ENCODE results near the gene CACNA1C. TPM values are rescaled to one million over a fixed set of nuclear protein-coding genes. Genes with fewer than 3 reads are reported as not detected.
"Not testable (repeated sequence)": the region's sequence is repeated elsewhere in the genome, so short reads cannot be mapped to it uniquely, and the experiment has no call there.

The CACNA1C gene
- total RNA-seq, 2 donors from 2014 or later = 0.06 TPM; not detected in 1

DNA sequence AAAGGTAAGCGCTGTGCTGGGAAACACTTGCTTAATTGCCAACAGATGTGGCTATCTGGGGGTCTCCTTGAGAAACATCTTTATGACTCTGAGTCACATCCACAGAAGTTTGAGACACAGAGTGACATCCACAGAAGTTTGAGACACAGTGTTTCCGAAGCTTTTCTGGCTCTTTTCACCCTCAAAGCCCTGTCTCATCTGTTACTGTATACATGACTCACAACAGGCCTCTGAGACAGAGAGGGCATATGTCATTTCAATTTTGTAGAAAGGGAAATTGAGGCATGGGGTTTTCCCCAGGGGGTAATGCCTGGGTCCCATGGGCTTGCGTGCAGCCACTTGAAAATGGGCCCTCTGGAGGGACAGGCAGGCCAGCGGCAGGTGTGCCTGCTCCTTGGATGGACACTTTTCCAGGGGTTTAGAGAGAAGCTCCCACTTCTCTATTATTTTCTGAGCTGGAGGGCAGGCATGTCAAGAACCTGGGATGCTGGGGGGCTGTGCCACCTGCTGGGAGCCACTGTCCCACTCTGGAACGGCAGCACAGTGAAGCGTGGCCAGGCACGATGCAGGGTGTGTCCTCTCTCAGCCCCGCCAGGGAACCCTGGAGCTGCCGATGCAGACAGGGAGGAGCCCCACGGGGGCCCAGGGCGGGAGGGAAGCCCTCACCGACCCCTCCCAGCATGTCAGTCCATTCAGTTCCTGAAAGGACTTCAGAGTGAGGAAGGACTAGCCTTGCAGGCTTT lies 630.7 kb downstream of the CACNA1C start:
- Mint-ChIP-seq H3K27ac (peak overlapping the region in 1 of 2 donors; percentile 64), H3K9me3 (peaks cover 4% of the 10 kb centered on the region), H3K4me3 (no peak overlapping the region), H3K36me3 (peaks cover 6% of the 10 kb centered on the region), H3K4me1 (ENCODE audit: low read depth in 2 of 2) (peaks cover 6 to 10% of the 10 kb centered on the region in 2 donors), H3K27me3 (no peaks in the 10 kb centered on the region)
- ATAC-seq (no peak), DNase-seq (ENCODE audit: low spot score) (no peak)

DNA sequence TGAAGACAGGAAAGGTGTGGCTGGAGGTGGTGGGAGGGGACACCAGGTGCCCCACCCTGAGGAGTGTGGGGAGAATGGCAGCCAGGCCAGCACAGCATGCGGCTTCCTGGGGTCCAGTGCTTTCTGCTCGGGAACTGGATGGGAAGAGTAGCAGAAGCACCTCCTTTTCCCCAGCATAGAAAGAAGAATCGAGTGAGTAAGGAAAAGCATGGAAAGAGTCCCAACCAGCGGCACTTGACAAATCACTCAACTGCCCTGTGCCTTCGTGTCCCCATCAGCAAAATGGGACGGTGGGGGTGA lies 631.2 kb downstream of the CACNA1C start:
- H3K36me3 Mint-ChIP-seq; H3K4me3 Mint-ChIP-seq; H3K9me3 Mint-ChIP-seq; H3K27ac Mint-ChIP-seq; H3K27me3 Mint-ChIP-seq; DNase-seq (ENCODE audit: low spot score); ATAC-seq: not testable (repeated sequence)
- H3K4me1 Mint-ChIP-seq (ENCODE audit: low read depth in 2 of 2) = peaks cover 6 to 10% of the 10 kb centered on the region in 2 donors

DNA sequence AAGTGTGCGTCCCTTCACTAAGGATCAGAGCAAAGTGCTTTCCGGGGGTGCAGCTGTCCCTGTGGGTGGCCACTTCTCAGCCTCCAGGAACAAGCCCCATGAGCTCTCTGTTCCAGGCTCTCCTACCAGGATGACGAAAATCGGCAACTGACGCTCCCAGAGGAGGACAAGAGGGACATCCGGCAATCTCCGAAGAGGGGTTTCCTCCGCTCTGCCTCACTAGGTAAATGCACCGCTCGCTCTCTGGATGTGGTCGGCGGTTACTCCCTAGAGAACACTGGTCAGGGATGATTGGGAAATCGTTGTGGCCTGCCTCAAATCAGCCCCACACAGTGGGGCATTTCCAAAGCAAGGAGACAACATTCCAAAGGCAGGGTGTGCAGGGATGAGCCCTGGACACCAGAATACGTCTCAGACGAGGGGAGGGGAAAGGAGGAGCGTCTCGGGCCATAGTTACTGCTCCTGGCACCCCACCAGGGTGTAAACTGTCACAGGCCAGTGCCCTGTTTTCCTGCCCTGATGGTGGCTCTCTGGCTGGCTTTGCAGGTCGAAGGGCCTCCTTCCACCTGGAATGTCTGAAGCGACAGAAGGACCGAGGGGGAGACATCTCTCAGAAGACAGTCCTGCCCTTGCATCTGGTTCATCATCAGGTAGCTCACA lies 633.0 kb downstream of the CACNA1C start:
- not testable (repeated sequence) for H3K27me3 Mint-ChIP-seq; H3K36me3 Mint-ChIP-seq; H3K9me3 Mint-ChIP-seq; DNase-seq (ENCODE audit: low spot score); H3K4me3 Mint-ChIP-seq; ATAC-seq; H3K27ac Mint-ChIP-seq
- H3K4me1 Mint-ChIP-seq (ENCODE audit: low read depth in 2 of 2) = peaks cover 16 to 18% of the 10 kb centered on the region in 2 donors

DNA sequence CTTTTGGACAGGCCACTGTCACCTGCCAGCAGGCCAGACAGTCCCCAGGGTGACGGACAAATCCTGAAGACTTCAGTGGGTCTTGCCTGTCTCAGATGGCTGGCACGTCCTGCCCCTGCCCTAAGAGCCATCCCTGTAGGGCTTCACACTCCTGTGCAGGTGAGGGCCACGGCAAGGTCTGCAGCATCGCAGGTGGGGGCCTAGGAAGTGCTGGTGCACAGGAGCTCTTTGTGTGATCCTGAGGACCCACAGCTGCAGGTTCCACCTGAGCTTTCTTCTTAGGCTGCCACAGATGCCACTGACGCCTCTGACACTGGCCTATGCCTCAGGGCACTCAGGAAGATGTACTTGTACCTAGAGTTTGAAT lies 633.5 kb downstream of the CACNA1C start:
- Mint-ChIP-seq H3K27ac (no peak overlapping the region), H3K9me3 (peaks cover 4% of the 10 kb centered on the region), H3K4me3 (no peak overlapping the region), H3K27me3 (no peaks in the 10 kb centered on the region), H3K4me1 (ENCODE audit: low read depth in 2 of 2) (peaks cover 18 to 20% of the 10 kb centered on the region in 2 donors), H3K36me3 (peaks cover 6% of the 10 kb centered on the region)
- no peak for ATAC-seq
- DNase-seq (ENCODE audit: low spot score) = no peak

DNA sequence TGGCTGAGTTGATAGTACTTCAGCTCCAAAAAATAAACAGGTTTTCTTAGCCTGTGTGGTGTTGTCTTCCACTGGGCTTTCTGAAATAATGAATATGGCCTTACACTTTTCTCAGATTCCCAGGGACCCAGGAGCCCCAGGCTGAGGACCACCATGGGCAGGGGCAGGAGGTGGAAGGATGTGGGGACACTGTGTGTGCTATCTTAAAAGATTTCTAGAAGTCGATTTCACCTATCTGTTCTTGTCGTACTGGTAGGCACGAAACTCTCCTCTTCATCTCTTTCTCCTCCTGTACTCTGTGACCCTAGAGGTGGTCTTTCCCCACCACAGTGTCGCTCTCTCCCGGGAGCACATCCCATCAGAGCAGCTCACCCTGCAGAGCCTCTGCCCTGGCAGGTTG lies 634.3 kb downstream of the CACNA1C start:
- H3K36me3 Mint-ChIP-seq = peaks cover 6% of the 10 kb centered on the region
- no peak for DNase-seq (ENCODE audit: low spot score)
- H3K4me3 Mint-ChIP-seq = no peak overlapping the region
- peaks cover 4% of the 10 kb centered on the region for H3K9me3 Mint-ChIP-seq
- ATAC-seq = no peak
- no peak overlapping the region for H3K27ac Mint-ChIP-seq
- H3K27me3 Mint-ChIP-seq = no peaks in the 10 kb centered on the region
- peaks cover 22 to 24% of the 10 kb centered on the region in 2 donors for H3K4me1 Mint-ChIP-seq (ENCODE audit: low read depth in 2 of 2)

DNA sequence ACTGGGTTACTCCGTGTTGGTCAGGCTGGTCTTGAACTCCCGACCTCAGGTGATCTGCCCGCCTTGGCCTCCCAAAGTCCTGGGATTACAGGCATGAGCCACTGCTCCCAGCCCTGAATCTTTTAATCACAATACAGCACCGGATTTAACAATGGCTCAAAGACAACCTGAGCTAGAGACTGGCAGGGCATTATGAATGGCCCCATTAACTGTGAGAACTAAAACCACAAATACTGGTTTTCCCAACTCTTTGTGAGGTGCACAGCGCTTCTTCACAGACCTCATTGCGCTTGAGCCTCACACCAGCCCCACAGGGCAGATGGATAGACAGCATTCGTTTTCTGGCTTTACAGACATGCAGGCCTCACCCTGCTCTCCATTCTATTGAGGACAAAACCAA lies 634.9 kb downstream of the CACNA1C start:
- Mint-ChIP-seq H3K9me3 (peaks cover 2% of the 10 kb centered on the region), H3K27me3 (no peaks in the 10 kb centered on the region), H3K27ac (no peak overlapping the region), H3K36me3 (peaks cover 3% of the 10 kb centered on the region), H3K4me3 (no peak overlapping the region), H3K4me1 (ENCODE audit: low read depth in 2 of 2) (peaks cover 23% of the 10 kb centered on the region in 2 donors)
- DNase-seq (ENCODE audit: low spot score) = no peak
- no peak for ATAC-seq

DNA sequence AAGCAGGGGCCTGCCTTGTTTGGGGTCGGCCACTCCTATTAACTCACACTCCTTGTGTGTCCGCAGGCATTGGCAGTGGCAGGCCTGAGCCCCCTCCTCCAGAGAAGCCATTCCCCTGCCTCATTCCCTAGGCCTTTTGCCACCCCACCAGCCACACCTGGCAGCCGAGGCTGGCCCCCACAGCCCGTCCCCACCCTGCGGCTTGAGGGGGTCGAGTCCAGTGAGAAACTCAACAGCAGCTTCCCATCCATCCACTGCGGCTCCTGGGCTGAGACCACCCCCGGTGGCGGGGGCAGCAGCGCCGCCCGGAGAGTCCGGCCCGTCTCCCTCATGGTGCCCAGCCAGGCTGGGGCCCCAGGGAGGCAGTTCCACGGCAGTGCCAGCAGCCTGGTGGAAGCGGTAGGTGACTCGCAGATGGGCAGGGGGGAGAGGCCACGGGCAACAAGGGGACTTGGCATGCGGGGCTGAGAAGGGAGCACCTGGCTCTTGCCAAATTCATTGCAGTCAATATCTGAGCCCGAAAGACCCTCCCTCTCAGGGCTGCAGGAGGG lies 635.7 kb downstream of the CACNA1C start:
- DNase-seq (ENCODE audit: low spot score) (no peak), ATAC-seq (no peak)
- Mint-ChIP-seq H3K36me3 (no peaks in the 10 kb centered on the region), H3K27ac (no peak overlapping the region), H3K4me3 (no peak overlapping the region), H3K4me1 (ENCODE audit: low read depth in 2 of 2) (peaks cover 26 to 27% of the 10 kb centered on the region in 2 donors), H3K9me3 (no peaks in the 10 kb centered on the region), H3K27me3 (no peaks in the 10 kb centered on the region)

DNA sequence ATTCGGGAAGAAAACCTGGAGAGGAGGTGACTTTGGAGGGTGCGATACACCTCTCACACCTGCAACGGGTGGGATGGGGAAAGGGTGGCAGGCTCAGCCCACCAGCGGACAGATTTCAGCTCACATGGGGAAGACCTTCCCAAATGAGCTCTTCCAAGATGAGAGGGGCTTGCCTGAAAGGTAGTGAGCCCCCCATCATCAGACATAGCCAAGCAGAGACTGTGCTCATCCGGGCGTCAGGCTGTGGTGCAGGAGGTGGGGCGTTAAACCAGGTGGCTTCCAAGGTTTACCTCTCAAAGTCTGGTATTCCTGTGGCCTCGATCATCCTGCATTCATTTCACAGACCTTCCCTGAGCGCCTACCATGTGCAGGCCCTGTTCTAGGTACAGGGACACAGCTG lies 636.6 kb downstream of the CACNA1C start:
- DNase-seq (ENCODE audit: low spot score) = no peak
- no peak for ATAC-seq

DNA sequence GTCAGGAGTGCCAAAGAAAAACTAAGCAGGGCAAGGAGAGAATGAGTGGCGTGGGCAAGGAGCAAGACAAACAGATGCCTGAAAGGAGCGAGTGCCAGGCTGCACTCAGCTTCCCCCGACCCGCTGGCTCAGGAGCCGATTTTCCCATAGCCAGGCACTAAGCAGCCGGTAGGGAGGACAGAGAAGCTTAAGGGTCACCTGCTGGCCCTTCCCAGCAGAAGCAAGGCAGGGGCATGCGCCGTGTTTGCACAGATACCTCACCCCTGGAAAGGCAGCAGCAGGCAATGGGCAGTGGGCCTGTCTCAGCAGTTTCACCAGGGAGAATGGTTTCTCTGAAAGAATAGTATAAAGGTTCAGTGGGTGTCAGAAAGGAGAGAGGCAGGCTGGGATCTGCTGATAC lies 637.1 kb downstream of the CACNA1C start:
- ATAC-seq = no peak
- Mint-ChIP-seq H3K4me1 (ENCODE audit: low read depth in 2 of 2) (peaks cover 31% of the 10 kb centered on the region in 2 donors), H3K27ac (no peak overlapping the region), H3K9me3 (no peaks in the 10 kb centered on the region), H3K4me3 (peak overlapping the region; percentile 87), H3K36me3 (no peaks in the 10 kb centered on the region), H3K27me3 (peaks cover 0 to 2% of the 10 kb centered on the region in 2 donors)
- no peak for DNase-seq (ENCODE audit: low spot score)

More for the DNA sequence above, 636.6 kb downstream of the CACNA1C start:
- Mint-ChIP-seq H3K4me1 (ENCODE audit: low read depth in 2 of 2) (peaks cover 31% of the 10 kb centered on the region in 2 donors), H3K4me3 (peak overlapping the region; percentile 87), H3K27ac (no peak overlapping the region), H3K27me3 (peaks cover 0 to 2% of the 10 kb centered on the region in 2 donors), H3K36me3 (no peaks in the 10 kb centered on the region), H3K9me3 (no peaks in the 10 kb centered on the region)

DNA sequence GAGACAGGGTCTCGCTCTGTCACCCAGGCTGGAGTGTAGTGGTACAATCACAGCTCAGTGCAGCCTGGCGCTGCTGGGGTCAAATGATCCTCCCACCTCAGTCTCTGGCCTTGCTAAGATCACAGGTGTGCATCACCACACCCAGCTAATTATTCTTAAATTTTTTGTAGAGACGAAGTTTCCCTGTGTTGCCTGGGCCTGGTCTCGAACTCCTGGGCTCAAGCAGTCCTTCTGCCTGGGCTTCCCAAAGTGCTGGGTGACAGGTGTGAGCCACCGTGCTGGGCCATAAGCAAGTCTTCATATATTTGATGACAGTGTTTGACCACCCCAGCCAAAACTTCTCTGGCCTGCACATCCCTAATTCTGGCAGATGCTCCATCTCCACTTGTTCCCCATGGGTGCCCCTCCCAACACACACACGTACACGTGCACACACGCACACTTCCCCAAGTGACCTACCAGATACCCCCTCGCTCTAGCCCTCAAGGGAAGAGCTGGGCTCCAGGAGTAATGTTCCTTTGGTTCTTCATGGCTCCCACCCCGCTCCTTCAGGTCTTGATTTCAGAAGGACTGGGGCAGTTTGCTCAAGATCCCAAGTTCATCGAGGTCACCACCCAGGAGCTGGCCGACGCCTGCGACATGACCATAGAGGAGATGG lies 637.7 kb downstream of the CACNA1C start:
- ATAC-seq = no peak
- Mint-ChIP-seq H3K9me3 (no peaks in the 10 kb centered on the region), H3K4me3 (peak overlapping the region; percentile 87), H3K4me1 (ENCODE audit: low read depth in 2 of 2) (peaks cover 31% of the 10 kb centered on the region in 2 donors), H3K27ac (peak overlapping the region; percentile 69 to 70), H3K27me3 (peaks cover 0 to 2% of the 10 kb centered on the region in 2 donors), H3K36me3 (no peaks in the 10 kb centered on the region)
- DNase-seq (ENCODE audit: low spot score) = no peak

DNA sequence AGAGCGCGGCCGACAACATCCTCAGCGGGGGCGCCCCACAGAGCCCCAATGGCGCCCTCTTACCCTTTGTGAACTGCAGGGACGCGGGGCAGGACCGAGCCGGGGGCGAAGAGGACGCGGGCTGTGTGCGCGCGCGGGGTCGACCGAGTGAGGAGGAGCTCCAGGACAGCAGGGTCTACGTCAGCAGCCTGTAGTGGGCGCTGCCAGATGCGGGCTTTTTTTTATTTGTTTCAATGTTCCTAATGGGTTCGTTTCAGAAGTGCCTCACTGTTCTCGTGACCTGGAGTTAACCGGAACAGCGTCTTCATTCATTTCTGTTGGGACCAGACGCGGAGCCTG lies 638.2 kb downstream of the CACNA1C start:
- Mint-ChIP-seq H3K27me3 (peaks cover 0 to 6% of the 10 kb centered on the region in 2 donors), H3K9me3 (no peaks in the 10 kb centered on the region), H3K4me3 (peak overlapping the region; percentile 87), H3K27ac (peak overlapping the region; percentile 69 to 70), H3K4me1 (ENCODE audit: low read depth in 2 of 2) (peaks cover 31% of the 10 kb centered on the region in 2 donors), H3K36me3 (no peaks in the 10 kb centered on the region)
- ATAC-seq (peak; percentile 76), DNase-seq (ENCODE audit: low spot score) (no peak)

DNA sequence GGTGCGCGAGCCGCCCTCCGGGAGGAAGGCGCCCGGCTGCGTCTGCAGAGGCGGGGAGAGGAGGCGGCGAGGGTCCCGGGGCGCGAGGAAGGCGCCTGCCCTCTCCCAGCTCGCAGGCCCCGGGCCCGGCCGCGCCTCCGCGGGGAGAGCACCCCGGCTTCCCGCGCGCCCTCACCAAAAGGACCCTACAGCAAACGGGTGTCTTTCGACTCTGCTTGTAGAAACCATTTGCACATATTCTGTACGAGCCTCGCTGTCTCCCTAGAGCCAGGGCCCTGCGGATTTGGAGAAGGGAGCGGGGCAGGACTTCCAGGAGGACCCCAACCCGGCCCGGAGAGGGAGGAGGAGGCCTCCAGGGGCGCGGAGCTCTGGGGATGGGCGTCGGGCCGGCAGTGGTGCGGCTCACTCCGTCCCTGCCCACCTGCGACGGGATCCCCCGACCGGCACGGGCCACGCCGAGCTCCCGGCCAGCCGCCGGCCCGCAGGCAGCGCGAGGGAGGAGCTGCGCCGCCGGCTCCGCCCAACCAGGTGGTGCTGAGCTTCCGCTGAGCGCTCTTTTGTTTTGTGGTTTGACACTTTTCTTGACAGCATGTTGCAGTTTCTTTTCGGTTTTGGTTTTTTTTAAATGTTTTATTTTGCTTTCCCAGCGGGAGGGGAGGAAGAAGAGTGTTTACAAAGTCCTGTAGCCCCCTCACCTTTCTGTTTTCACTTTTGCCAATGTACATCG lies 638.7 kb downstream of the CACNA1C start:
- Mint-ChIP-seq H3K9me3 (no peaks in the 10 kb centered on the region), H3K36me3 (no peaks in the 10 kb centered on the region), H3K4me1 (ENCODE audit: low read depth in 2 of 2) (peaks cover 31% of the 10 kb centered on the region in 2 donors), H3K27me3 (peaks cover 0 to 8% of the 10 kb centered on the region in 2 donors), H3K27ac (peak overlapping the region; percentile 70 to 76), H3K4me3 (peak overlapping the region; percentile 87)
- DNase-seq (ENCODE audit: low spot score) (peak; percentile 68), ATAC-seq (peak; percentile 87 to 89)

DNA sequence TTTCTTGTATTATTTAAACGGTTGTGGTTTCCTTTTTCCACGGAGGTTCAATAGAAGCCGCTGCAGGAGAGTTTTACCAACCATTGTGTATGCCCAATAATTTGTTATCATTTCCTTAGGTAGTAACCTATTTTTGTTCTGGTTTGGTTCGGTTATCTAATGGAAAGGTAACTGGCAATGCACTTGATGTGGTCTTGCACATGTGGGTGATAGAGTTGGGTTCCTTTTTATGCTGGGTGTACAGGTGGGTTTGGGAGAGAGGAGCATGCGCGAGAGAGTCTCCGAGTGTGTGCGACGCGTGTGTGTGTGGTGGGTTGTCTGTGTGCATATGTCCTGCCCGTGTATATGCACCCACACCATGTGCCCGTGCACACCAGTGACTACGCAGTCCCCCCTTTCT lies 639.3 kb downstream of the CACNA1C start:
- no peaks in the 10 kb centered on the region for H3K9me3 Mint-ChIP-seq
- H3K27ac Mint-ChIP-seq = peak overlapping the region; percentile 4 to 76
- peaks cover 31% of the 10 kb centered on the region in 2 donors for H3K4me1 Mint-ChIP-seq (ENCODE audit: low read depth in 2 of 2)
- ATAC-seq (no peak), DNase-seq (ENCODE audit: low spot score) (no peak)
- peak overlapping the region; percentile 87 for H3K4me3 Mint-ChIP-seq
- H3K36me3 Mint-ChIP-seq = no peaks in the 10 kb centered on the region
- peaks cover 0 to 8% of the 10 kb centered on the region in 2 donors for H3K27me3 Mint-ChIP-seq

Data from natural killer cell treated with Interleukin-12 subunit alpha and Interleukin-12 subunit beta and Interleukin-15 and Interleukin-18, amount 100 ng/mL, for 72 hours (primary cell).